Caco-2 (cell line): ENCODE results near the gene ABCA3. TPM values are rescaled to one million over a fixed set of nuclear protein-coding genes. Genes with fewer than 3 reads are reported as not detected.
"Not testable (repeated sequence)": the region's sequence is repeated elsewhere in the genome, so short reads cannot be mapped to it uniquely, and the experiment has no call there.

ENCODE experiments used
- BruUV-seq: library from RNA; stranded (reverse); fragments of 400-500 nt; replicated peaks from 2 replicates; lab custom pipeline; 2021; lab: Mats Ljungman, UMichigan
- CTCF ChIA-PET: fragments of 300-600 bp; sonication (Branson Sonifier 250); formaldehyde crosslinking; loops from one replicate; lab custom pipeline; 2022; ENCODE audit warnings: antibody characterized with exemption; lab: Charles Lee
- POLR2A ChIA-PET: fragments of 300-600 bp; sonication (Branson Sonifier 250); formaldehyde crosslinking; loops from one replicate; lab custom pipeline; 2022; ENCODE audit warnings: antibody characterized with exemption; lab: Charles Lee
- DNase-seq, 2 experiments: peaks; one replicate each; pipeline versions ENCODE4 v3.0.0 to v3.0.0-alpha.2; 2020 to 2022
- H3K27me3 ChIP-seq: replicated peaks from 2 replicates; pipeline ENCODE4 v1.6.0; 2011; ENCODE audit warnings: low read length; ENCODE audit not compliant: control insufficient read depth, insufficient read depth
- H3K36me3 ChIP-seq: 2 replicates; pipeline ENCODE4 v1.5.1; 2011; ENCODE audit warnings: low read length; ENCODE audit not compliant: control insufficient read depth, insufficient read depth
- H3K4me1 ChIP-seq: fragments of 250-450 bp; sonication (Bioruptor Pico); 2 replicates; pipeline ENCODE4 v1.5.1; 2020; ENCODE audit warnings: mild to moderate bottlenecking
- H3K4me3 ChIP-seq: 2 replicates; pipeline ENCODE4 v1.5.1; 2011; ENCODE audit warnings: low read depth, mild to moderate bottlenecking, control low read depth, low read length
- H3K9me3 ChIP-seq: fragments of 250-450 bp; sonication (Bioruptor Pico); 2 replicates; pipeline ENCODE4 v1.5.1; 2020; ENCODE audit warnings: mild to moderate bottlenecking, moderate library complexity
- H3K27ac Mint-ChIP-seq: one replicate; pipeline ENCODE4 v1.8.0; 2022; ENCODE audit warnings: mixed read lengths; ENCODE audit not compliant: unreplicated experiment
- H3K27me3 Mint-ChIP-seq: one replicate; pipeline ENCODE4 v1.8.0; 2022; ENCODE audit warnings: mixed read lengths; ENCODE audit not compliant: insufficient read depth, unreplicated experiment
- H3K36me3 Mint-ChIP-seq: one replicate; pipeline ENCODE4 v1.8.0; 2022; ENCODE audit warnings: mild to moderate bottlenecking, mixed read lengths; ENCODE audit not compliant: insufficient read depth, unreplicated experiment
- H3K4me1 Mint-ChIP-seq: one replicate; pipeline ENCODE4 v1.8.0; 2022; ENCODE audit warnings: low read depth, mixed read lengths; ENCODE audit not compliant: unreplicated experiment
- H3K4me3 Mint-ChIP-seq: one replicate; pipeline ENCODE4 v1.8.0; 2022; ENCODE audit warnings: mild to moderate bottlenecking, moderate library complexity, mixed read lengths; ENCODE audit not compliant: unreplicated experiment
- H3K9me3 Mint-ChIP-seq: one replicate; pipeline ENCODE4 v1.8.0; 2022; ENCODE audit warnings: mixed read lengths; ENCODE audit not compliant: unreplicated experiment
- CTCF ChIP-seq, 2 experiments: fragments of 200-600 bp in 1 of 2; IDR thresholded peaks; 1 replicate in 1 of 2; 2 replicates in 1 of 2; pipeline versions ENCODE4 v1.5.1 to v1.8.0; 2011 to 2022; ENCODE audit warnings: antibody characterized with exemption in 1 of 2, control low read depth in 1 of 2, inconsistent platforms in 1 of 2, low read depth in 1 of 2, low read length in 1 of 2, mild to moderate bottlenecking in 1 of 2, moderate library complexity in 1 of 2; ENCODE audit not compliant: insufficient read depth in 1 of 2, severe bottlenecking in 1 of 2, unreplicated experiment in 1 of 2
- intact Hi-C: fragments of 100-400 bp; cut with micrococcal nuclease; formaldehyde crosslinking; loops from one replicate; pipeline ENCODE4 v1.10.0; 2022; ENCODE audit not compliant: unreplicated experiment
- total RNA-seq: library from RNA; stranded (reverse); gene quantifications from 2 replicates; pipeline ENCODE4 v1.2.3, GENCODE V29; 2022

ABCA3 gene
- total RNA-seq, 1 experiment from 2014 or later: 16.1 TPM

GRCh38 chr16:2243781-2244180 is 96.7 kb downstream of the ABCA3 start:
- H3K27me3 Mint-ChIP-seq: no peaks in the 10 kb centered on the region
- no peak for DNase-seq
- H3K4me3 ChIP-seq: no peak overlapping the region
- no peaks in the 10 kb centered on the region for H3K27me3 ChIP-seq
- H3K36me3 Mint-ChIP-seq: peaks cover 67% of the 10 kb centered on the region
- no peak for TF ChIP-seq CTCF (IDR thresholded peaks at IDR 0.05; ENCODE audit: insufficient read depth in 1 of 2, low read depth in 1 of 2, low read length in 1 of 2, severe bottlenecking in 1 of 2, unreplicated experiment in 1 of 2)
- intact Hi-C loops: no loop called here
- no peaks in the 10 kb centered on the region for H3K4me1 ChIP-seq
- no peaks in the 10 kb centered on the region for H3K9me3 ChIP-seq
- H3K27ac Mint-ChIP-seq: no peak overlapping the region
- no peaks in the 10 kb centered on the region for H3K4me1 Mint-ChIP-seq
- no peaks in the 10 kb centered on the region for H3K9me3 Mint-ChIP-seq
- no peaks in the 10 kb centered on the region; the same call in none of the 2 replicates for H3K36me3 ChIP-seq
- CTCF ChIA-PET: no interaction called here
- H3K4me3 Mint-ChIP-seq: no peak overlapping the region
- no TSS peak for BruUV-seq
- POLR2A ChIA-PET: no interaction called here

GRCh38 chr16:2243031-2243528 is 97.4 kb downstream of the ABCA3 start:
- H3K9me3 Mint-ChIP-seq: no peaks in the 10 kb centered on the region
- peaks cover 66% of the 10 kb centered on the region for H3K36me3 Mint-ChIP-seq
- intact Hi-C loops: no loop called here
- DNase-seq: no peak
- Histone ChIP-seq H3K4me3 (no peak overlapping the region), H3K9me3 (no peaks in the 10 kb centered on the region), H3K36me3 (no peaks in the 10 kb centered on the region; the same call in none of the 2 replicates), H3K4me1 (no peaks in the 10 kb centered on the region), H3K27me3 (no peaks in the 10 kb centered on the region)
- H3K27me3 Mint-ChIP-seq: no peaks in the 10 kb centered on the region
- TF ChIP-seq CTCF (IDR thresholded peaks at IDR 0.05; ENCODE audit: insufficient read depth in 1 of 2, low read depth in 1 of 2, low read length in 1 of 2, severe bottlenecking in 1 of 2, unreplicated experiment in 1 of 2): no peak
- ChIA-PET POLR2A (no interaction called here), CTCF (no interaction called here)
- BruUV-seq: no TSS peak
- no peak overlapping the region for H3K4me3 Mint-ChIP-seq
- no peak overlapping the region for H3K27ac Mint-ChIP-seq
- no peaks in the 10 kb centered on the region for H3K4me1 Mint-ChIP-seq

- TF ChIP-seq CTCF (IDR thresholded peaks at IDR 0.05; ENCODE audit: insufficient read depth in 1 of 2, low read depth in 1 of 2, low read length in 1 of 2, severe bottlenecking in 1 of 2, unreplicated experiment in 1 of 2): no peak
- peaks cover 64% of the 10 kb centered on the region for H3K36me3 Mint-ChIP-seq
- Histone ChIP-seq H3K36me3 (no peaks in the 10 kb centered on the region; the same call in none of the 2 replicates), H3K4me3 (no peak overlapping the region), H3K4me1 (no peaks in the 10 kb centered on the region), H3K27me3 (no peaks in the 10 kb centered on the region), H3K9me3 (no peaks in the 10 kb centered on the region)
- intact Hi-C loops: no loop called here
- no peak overlapping the region for H3K4me3 Mint-ChIP-seq
- ChIA-PET CTCF (no interaction called here), POLR2A (no interaction called here)
- no peaks in the 10 kb centered on the region for H3K9me3 Mint-ChIP-seq
- BruUV-seq: no TSS peak
- no peaks in the 10 kb centered on the region for H3K4me1 Mint-ChIP-seq
- DNase-seq: no peak
- H3K27ac Mint-ChIP-seq: no peak overlapping the region
- no peaks in the 10 kb centered on the region for H3K27me3 Mint-ChIP-seq
These were observed 97.9 kb downstream of the ABCA3 start for GRCh38 chr16:2242598-2242997.

- H3K9me3 Mint-ChIP-seq, H3K4me3 ChIP-seq, DNase-seq, H3K36me3 ChIP-seq, intact Hi-C loops, H3K27me3 Mint-ChIP-seq, BruUV-seq, H3K27ac Mint-ChIP-seq, H3K4me1 ChIP-seq, H3K9me3 ChIP-seq, CTCF ChIA-PET, H3K4me3 Mint-ChIP-seq, H3K4me1 Mint-ChIP-seq, H3K27me3 ChIP-seq, POLR2A ChIA-PET: not testable (repeated sequence)
- H3K36me3 Mint-ChIP-seq: peaks cover 71% of the 10 kb centered on the region
These were observed 100.2 kb downstream of the ABCA3 start for GRCh38 chr16:2240331-2240730.
